Mesothelial cell of epicardium (in vitro differentiated cells): ENCODE results near the gene TUT1. TPM values are rescaled to one million over a fixed set of nuclear protein-coding genes. Genes with fewer than 3 reads are reported as not detected.

ENCODE experiments used
- DNase-seq, 2 experiments: peaks; one replicate each; pipeline ENCODE4 v3.0.0; 2021; ENCODE audit warnings: low spot score in 2 of 2; ENCODE audit not compliant: unreplicated experiment in 2 of 2
- H3K27ac Mint-ChIP-seq: 2 replicates; pipeline ENCODE4 v1.8.0; 2021; ENCODE audit warnings: mixed read lengths
- H3K27me3 Mint-ChIP-seq: 2 replicates; pipeline ENCODE4 v1.8.0; 2021; ENCODE audit warnings: low read depth, mixed read lengths
- H3K36me3 Mint-ChIP-seq: 2 replicates; pipeline ENCODE4 v1.8.0; 2021; ENCODE audit warnings: mixed read lengths
- H3K4me1 Mint-ChIP-seq: 2 replicates; pipeline ENCODE4 v1.8.0; 2021; ENCODE audit warnings: mixed read lengths
- H3K4me3 Mint-ChIP-seq: 2 replicates; pipeline ENCODE4 v1.8.0; 2021; ENCODE audit warnings: mild to moderate bottlenecking, moderate library complexity, mixed read lengths
- H3K9me3 Mint-ChIP-seq: 2 replicates; pipeline ENCODE4 v1.8.0; 2021; ENCODE audit warnings: mixed read lengths
- microRNA-seq: library from miRNA; unstranded; fragments of <30 nt; microRNA quantifications from one replicate; pipeline ENCODE4 v1.2.0, GENCODE V29; 2021; ENCODE audit warnings: inconsistent platforms, mixed read lengths
- total RNA-seq: library from RNA; stranded (reverse); gene quantifications from 3 replicates; pipeline ENCODE4 v1.2.1, GENCODE V29; 2021
- TF ChIP-seq, protein P1 (sequence below): fragments of 200-600 bp; sonication (generic); IDR thresholded peaks from one replicate; pipeline ENCODE4 v1.5.0; 2021; ENCODE audit warnings: antibody characterized with exemption; ENCODE audit not compliant: unreplicated experiment

TUT1 gene
- total RNA-seq, 1 donor from 2014 or later: 24.2 TPM

DNA sequence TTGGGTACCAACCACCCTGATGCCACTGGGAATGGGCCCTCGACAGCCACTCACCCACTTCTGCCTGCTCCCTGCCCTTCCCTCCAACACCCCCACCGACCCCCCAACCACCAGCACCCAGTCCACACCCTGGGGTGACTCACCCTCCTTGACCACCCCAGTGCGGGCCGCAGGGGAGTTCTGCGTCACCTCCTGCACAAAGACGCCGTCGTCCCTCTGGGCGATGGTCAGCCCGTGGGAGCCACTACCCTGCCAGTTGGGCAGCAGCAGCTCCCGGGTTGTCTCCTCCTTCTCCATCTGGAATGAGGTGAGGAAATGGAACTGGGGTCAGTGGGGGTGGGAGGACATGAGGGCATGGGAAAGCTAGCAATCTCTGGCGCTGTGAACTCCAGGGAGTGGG, 55.5 kb downstream of the TUT1 start:
- TF ChIP-seq, protein P1, sequence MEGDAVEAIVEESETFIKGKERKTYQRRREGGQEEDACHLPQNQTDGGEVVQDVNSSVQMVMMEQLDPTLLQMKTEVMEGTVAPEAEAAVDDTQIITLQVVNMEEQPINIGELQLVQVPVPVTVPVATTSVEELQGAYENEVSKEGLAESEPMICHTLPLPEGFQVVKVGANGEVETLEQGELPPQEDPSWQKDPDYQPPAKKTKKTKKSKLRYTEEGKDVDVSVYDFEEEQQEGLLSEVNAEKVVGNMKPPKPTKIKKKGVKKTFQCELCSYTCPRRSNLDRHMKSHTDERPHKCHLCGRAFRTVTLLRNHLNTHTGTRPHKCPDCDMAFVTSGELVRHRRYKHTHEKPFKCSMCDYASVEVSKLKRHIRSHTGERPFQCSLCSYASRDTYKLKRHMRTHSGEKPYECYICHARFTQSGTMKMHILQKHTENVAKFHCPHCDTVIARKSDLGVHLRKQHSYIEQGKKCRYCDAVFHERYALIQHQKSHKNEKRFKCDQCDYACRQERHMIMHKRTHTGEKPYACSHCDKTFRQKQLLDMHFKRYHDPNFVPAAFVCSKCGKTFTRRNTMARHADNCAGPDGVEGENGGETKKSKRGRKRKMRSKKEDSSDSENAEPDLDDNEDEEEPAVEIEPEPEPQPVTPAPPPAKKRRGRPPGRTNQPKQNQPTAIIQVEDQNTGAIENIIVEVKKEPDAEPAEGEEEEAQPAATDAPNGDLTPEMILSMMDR: no peak
- DNase-seq: no peak
- Mint-ChIP-seq H3K27me3 (no peaks in the 10 kb centered on the region), H3K27ac (no peak overlapping the region), H3K4me3 (no peak overlapping the region), H3K4me1 (peaks cover 24% of the 10 kb centered on the region), H3K36me3 (peaks cover 47% of the 10 kb centered on the region), H3K9me3 (peaks cover 20% of the 10 kb centered on the region)

DNA sequence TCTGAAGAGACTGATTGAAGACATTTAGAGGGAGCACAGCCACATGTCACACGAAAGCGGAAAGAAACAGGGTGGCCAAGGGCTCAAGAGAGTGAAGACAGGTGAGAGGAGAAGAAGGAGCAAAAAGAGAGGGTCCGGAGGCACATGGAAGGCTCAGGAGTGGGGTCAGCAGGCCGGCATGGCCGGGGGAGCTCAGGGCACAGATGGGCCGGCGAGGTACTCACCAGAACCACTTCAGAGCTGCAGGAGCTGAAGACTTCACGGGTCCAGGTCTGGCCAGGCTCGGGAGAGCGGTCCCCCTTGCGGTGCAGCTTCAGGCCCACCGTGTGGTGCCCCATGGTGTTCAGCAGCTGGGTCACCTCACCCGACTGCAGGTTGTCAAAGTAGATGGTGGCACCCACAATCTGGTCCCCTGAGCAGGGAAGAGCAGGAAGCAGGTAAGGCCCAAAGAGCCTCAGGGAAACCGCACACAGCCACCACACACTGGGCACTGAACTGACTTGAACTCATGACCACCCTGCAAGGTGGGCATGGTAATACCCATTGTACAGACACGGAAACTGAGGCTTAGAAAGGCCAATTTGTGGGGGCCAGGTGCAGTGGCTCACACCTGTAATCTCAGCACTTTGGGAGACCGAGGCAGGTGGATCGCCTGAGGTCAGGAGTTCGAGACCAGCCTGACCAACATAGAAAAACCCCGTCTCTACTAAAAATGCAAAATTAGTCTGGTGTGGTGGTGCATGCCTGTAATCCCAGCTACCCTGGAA, 56.4 kb downstream of the TUT1 start:
- TF ChIP-seq, protein P1: no peak
- Mint-ChIP-seq H3K36me3 (peaks cover 55% of the 10 kb centered on the region), H3K27ac (no peak overlapping the region), H3K4me3 (no peak overlapping the region), H3K27me3 (no peaks in the 10 kb centered on the region), H3K4me1 (peaks cover 18% of the 10 kb centered on the region), H3K9me3 (peaks cover 28% of the 10 kb centered on the region)
- DNase-seq: no peak

DNA sequence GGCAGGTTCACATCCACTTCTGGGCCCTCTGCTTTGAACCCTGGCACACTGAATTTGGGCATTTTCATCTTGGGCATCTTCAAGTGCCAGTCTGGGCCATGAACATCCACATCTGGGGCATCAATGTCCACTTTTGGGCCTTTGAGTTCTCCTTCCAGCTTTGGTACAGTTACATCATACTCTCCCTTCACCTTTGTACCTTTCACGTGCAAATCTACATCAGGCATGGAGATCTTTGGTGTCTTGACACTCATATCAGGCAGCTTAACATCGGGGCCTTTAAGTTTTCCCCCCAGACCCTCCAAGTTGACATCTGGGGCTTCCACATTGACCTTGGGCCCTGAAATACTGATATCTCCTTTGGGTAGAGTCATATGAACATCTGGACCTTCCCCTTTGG, 59.2 kb downstream of the TUT1 start:
- no peak overlapping the region for H3K4me3 Mint-ChIP-seq
- no peak for DNase-seq
- TF ChIP-seq, protein P1: no peak
- no peaks in the 10 kb centered on the region for H3K27me3 Mint-ChIP-seq
- no peak overlapping the region for H3K27ac Mint-ChIP-seq
- no peaks in the 10 kb centered on the region for H3K4me1 Mint-ChIP-seq
- peaks cover 54% of the 10 kb centered on the region for H3K9me3 Mint-ChIP-seq
- peaks cover 84% of the 10 kb centered on the region for H3K36me3 Mint-ChIP-seq

Small RNA genes within 50 kb of the gene (microRNA-seq; reads per million reads assigned to microRNA genes)
- gene MIR6747: 2.3 reads per million

Other genes starting within 250 kb of the TUT1 start
- gene SCGB1A1, start 172.5 kb downstream of the TUT1 start, total RNA-seq: not detected in 3 replicates
- 456 to 481 TPM (median 480 TPM) in 3 replicates for gene AHNAK, start 44.7 kb downstream of the TUT1 start, total RNA-seq
- 1,747 to 1,829 TPM (median 1,814 TPM) in 3 replicates for gene EEF1G, start 17.6 kb downstream of the TUT1 start, total RNA-seq
- gene MTA2, start 10.3 kb upstream of the TUT1 start, total RNA-seq: 121 to 126 TPM (median 124 TPM) in 3 replicates
- 52.2 to 54.3 TPM (median 53.3 TPM) in 3 replicates for gene EML3, start 21.3 kb upstream of the TUT1 start, total RNA-seq
- 1.7 to 2.5 TPM (median 1.8 TPM) in 3 replicates for gene ROM1, start 21.7 kb upstream of the TUT1 start, total RNA-seq
- 48.1 to 56.4 TPM (median 52.6 TPM) in 3 replicates for gene B3GAT3, start 30.5 kb upstream of the TUT1 start, total RNA-seq
- gene GANAB, start 55.1 kb upstream of the TUT1 start, total RNA-seq: 324 to 342 TPM (median 334 TPM) in 3 replicates
- gene INTS5, start 61.8 kb upstream of the TUT1 start, total RNA-seq: 21.0 to 22.3 TPM (median 21.1 TPM) in 3 replicates
- 44.9 to 47.5 TPM (median 47.0 TPM) in 3 replicates for gene C11orf98, start 73.7 kb upstream of the TUT1 start, total RNA-seq
- 17.1 to 20.6 TPM (median 18.7 TPM) in 3 replicates for gene CSKMT, start 73.8 kb upstream of the TUT1 start, total RNA-seq
- gene UQCC3, start 80.2 kb upstream of the TUT1 start, total RNA-seq: 7.3 to 8.4 TPM (median 8.0 TPM) in 3 replicates
- 8.3 to 11.6 TPM (median 9.8 TPM) in 3 replicates for gene LBHD1, start 80.7 kb upstream of the TUT1 start, total RNA-seq
- gene UBXN1, start 87.5 kb upstream of the TUT1 start, total RNA-seq: 112 to 119 TPM (median 118 TPM) in 3 replicates
- 1.6 to 2.3 TPM (median 1.7 TPM) in 3 replicates for gene LRRN4CL, start 98.0 kb upstream of the TUT1 start, total RNA-seq
- gene BSCL2, start 115.9 kb upstream of the TUT1 start, total RNA-seq: 56.9 to 61.4 TPM (median 58.3 TPM) in 3 replicates
- 0.60 to 1.5 TPM (median 0.97 TPM) in 3 replicates for gene GNG3, start 116.2 kb upstream of the TUT1 start, total RNA-seq
- gene HNRNPUL2, start 135.9 kb upstream of the TUT1 start, total RNA-seq: 60.3 to 62.0 TPM (median 61.5 TPM) in 3 replicates
- 39.8 to 46.0 TPM (median 41.7 TPM) in 3 replicates for gene TTC9C, start 137.0 kb upstream of the TUT1 start, total RNA-seq
- 11.6 to 14.7 TPM (median 13.2 TPM) in 3 replicates for gene ZBTB3, start 162.6 kb upstream of the TUT1 start, total RNA-seq
- 84.0 to 89.2 TPM (median 85.2 TPM) in 3 replicates for gene POLR2G, start 170.1 kb upstream of the TUT1 start, total RNA-seq
- gene TAF6L, start 179.9 kb upstream of the TUT1 start, total RNA-seq: 40.2 to 42.9 TPM (median 42.8 TPM) in 3 replicates
- 31.3 to 33.9 TPM (median 32.6 TPM) in 3 replicates for gene TMEM179B, start 195.9 kb upstream of the TUT1 start, total RNA-seq
- 17.4 to 21.4 TPM (median 19.2 TPM) in 3 replicates for gene TMEM223, start 200.5 kb upstream of the TUT1 start, total RNA-seq
- 108 to 111 TPM (median 110 TPM) in 3 replicates for gene NXF1, start 213.9 kb upstream of the TUT1 start, total RNA-seq
- gene STX5, start 240.5 kb upstream of the TUT1 start, total RNA-seq: 55.2 to 57.9 TPM (median 55.8 TPM) in 3 replicates
- gene TEX54, start 241.3 kb upstream of the TUT1 start, total RNA-seq: not detected in 3 replicates
- gene WDR74, start 248.1 kb upstream of the TUT1 start, total RNA-seq: 59.3 to 63.7 TPM (median 62.1 TPM) in 3 replicates